Stimulated activated CD4-positive, alpha-beta T cell treated with anti-CD3 and anti-CD28 coated beads, Interleukin-4, amount 100 ng/mL, for 48 hours (primary cell): ENCODE results near the gene RPP14.
A peak's percentile ranks its signal among the peaks of the same experiment; 100 is the strongest.
"Not testable (repeated sequence)": the region's sequence is repeated elsewhere in the genome, so short reads cannot be mapped to it uniquely, and the experiment has no call there.

Source experiments
- DNase-seq, 2 donors: peaks; one replicate each; pipeline ENCODE4 v3.0.0-alpha.2; 2020; ENCODE audit warnings: low read depth in 2 of 2

Gene RPP14

DNA sequence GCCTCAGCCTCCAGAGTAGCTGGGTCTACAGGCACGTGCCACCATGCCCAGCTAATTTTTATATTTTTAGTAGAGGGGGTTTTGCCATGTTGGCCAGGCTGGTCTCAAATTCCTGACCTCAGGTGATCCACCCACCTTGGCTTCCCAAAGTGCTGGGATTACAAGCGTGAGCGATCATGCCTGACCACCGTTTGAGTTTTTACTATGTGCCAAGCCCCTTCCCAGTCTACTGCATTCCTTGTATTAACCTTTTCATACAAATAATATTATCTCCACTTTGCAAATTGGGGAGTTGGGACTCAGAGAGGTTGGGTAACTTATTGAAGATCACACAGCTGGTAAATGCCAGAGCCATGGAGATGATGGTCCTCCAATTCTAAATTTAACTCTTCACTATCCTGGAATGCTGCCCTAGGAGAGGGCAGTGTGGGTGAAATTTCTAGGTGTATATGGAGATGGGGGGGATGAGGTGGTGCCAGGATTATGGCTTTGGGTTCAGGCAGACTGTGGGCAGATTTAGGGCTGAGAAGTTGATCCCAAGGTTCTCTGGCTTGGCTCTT, 25.6 kb downstream of the RPP14 start:
- DNase-seq = no peak

DNA sequence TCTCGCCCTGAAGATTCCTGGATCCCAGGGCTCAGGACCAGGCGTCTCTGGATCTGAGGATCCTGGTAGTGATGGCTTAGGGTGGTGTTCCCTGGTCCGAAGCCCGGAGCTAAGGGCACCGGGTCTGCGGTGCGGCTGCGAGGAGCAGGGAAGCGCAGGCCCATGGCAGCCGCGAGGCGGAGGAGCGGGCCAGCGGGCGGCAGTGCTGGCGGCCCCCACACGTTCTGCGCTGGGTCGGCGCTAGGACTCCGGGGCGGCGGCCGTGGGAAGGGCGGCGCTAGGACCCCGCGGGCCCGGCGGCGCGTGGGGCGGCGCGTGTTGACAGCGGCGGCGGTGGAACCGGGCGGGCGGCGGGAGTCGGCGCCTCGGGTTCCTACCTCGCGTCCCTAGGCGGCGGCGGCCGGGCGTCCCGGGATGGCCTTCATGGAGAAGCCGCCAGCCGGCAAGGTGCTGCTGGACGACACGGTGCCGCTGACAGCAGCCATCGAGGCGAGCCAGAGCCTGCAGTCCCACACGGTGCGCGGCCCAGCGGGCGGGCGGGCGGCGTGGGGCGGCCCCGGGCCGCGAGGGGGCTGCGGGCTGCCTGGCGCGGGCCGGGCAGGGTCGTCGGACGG, 26.6 kb downstream of the RPP14 start, which contains the start of gene PXK:
PXK (plus strand) TSS at position 318 of the 614 bp plus-strand sequence; CDS start at position 415, 97 bp downstream.
- peak; percentile 74 to 76 for DNase-seq

DNA sequence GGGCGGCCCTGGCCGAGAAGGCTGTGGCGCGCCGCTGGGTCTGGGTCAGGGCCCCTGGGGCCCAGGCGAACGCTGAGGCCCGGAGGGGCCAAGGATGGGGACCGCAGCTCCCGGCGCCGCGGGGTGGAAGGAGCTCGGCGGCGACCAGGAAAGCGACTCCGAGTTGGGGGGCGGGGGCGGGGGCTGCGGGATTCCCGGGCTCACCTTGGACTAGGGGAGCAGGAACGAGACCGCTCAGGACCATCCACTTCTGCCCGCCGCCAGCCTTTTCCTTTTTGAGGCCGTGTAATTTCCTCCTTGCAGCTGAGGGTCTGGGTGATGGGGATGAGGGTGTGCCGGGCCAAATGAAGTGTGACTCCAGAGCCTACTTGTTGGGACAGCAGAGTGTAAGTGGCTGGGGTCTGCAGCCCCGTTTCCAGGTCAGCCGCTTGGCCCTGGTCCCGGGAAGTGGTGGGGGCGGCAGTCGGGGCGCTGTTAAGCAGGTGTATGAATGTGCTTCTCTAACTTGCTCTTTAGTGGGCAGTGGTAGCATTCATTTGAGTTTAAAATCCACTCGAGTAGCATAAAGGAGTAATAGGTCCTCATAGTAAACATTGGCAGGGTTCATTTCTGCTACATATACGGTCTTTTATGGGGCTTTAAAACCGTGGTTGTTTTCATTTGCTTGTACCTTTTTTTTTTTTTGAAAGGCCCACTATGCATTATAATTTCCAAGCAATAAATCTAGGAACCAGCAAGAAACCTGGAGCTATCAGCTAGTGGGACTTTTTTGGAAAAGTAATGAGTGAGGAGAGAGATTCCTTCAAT, 27.4 kb downstream of the RPP14 start:
- DNase-seq = no peak

DNA sequence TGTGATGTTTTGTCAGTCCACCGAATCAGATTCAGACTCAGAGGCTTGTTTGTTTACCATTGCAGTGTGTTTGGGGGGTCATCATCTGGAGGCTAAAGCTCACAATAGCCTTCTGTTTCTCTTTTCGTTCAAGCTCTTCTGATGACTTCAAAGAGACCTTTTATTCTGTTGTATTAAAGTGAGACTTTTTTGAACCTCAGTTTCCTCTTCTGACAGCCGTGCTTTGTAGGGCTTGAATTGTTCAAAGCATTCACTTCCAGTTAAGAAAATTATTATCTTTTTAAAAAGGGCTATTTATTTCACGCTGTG, 27.9 kb downstream of the RPP14 start:
- DNase-seq = no peak

DNA sequence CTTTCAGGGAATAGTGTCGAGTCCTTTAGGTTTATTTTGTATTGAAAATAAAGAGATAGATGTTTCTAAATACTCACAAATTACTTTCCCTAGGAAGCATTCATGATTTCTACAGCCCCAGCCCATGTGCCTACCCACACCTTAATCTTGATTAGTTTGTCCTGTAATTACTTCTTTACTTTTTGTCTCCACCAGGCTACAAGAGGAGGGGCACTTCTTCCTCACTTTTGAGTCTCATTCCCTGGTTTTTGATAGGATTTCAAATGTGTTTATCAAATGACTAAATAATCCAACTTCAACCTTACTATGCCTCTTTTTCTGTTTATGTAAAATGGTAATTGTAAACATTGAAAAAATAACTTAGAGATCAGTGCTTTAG, 28.4 kb downstream of the RPP14 start:
- no peak for DNase-seq

DNA sequence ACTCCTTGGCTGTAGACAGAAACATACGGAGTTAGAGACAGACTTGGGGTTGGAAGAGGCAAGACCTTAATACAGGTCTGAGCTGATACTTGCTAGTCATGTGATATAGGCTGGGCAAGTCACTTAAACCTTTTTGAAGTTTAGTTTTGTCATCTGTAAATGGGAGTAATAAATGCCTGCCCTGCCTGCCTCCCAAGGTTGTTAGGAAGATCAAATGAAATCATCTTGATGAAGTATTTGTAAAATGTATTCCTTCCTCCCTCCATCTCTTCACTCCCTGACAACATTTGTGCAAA, 29.6 kb downstream of the RPP14 start:
- no peak for DNase-seq

DNA sequence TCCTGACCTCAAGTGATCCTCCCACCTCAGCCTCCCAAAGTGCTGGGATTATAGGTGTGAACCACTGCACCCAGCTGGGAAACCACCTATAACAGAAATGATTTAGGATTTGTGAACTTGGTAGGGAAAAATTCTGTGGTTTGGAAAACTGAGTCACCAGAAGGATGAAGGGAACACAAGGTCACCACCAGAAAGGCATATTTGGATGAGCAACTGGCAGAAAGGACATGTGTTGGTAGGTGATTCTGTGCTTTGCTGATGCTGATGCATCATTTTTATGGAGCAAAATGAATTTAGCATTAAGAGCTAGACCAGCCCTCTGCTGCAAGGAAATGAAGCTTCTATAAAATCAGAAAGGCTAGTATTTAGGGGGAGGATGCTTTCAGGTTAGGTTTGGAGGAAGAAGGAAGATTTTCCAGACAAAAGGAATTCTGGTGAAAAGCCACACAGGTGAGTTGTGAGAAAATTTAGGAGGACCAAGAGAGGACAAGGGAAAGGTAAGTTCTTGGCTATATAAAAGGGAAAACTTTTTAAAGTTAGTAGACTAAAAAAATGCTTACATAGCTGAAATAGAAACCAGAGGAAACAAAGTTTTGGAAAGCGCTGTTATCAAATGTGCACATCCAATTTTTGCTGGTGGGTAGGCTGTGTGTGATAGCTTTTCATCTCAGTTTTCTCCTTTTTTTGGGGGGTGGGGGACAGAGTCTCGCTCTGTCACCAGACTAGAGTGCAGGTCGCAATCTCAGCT, 30.3 kb downstream of the RPP14 start:
- no peak for DNase-seq

DNA sequence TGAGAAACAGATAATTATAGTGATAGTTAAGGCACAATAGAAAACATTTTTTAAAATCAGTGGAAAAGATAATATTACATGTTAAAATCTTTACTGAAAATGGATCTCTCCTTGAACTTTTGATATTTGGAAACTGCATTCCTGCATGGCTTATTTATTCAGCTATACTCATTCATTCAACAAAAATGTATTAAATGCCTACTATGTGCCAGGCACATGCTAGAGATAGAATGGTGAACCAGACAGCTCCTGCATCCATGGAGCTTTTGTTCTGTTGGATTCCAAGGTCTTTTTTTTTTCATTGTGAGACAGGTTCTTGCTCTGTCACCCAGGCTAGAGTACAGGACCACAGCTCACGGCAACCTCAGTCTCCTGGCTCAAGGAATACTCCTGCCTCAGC, 31.1 kb downstream of the RPP14 start:
- no peak for DNase-seq

DNA sequence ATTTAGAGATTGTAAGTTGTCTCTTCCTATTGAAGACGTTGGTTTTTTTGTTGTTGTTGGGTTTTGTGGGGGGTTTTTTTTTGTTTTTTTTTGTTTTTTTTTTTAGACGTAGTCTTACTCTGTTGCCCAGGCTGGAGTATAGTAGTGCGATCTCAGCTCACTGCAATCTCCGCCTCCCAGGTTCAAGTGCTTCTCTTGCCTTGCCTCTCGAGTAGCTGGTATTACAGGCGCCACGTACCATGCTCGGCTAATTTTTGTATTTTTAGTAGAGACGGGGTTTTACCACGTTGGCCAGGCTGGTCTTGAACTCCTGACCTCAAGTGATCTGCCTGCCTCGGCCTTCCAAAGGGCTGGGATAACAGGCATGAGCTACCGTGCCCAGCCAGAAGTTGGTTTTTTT, 33.1 kb downstream of the RPP14 start:
- DNase-seq = not testable (repeated sequence)

DNA sequence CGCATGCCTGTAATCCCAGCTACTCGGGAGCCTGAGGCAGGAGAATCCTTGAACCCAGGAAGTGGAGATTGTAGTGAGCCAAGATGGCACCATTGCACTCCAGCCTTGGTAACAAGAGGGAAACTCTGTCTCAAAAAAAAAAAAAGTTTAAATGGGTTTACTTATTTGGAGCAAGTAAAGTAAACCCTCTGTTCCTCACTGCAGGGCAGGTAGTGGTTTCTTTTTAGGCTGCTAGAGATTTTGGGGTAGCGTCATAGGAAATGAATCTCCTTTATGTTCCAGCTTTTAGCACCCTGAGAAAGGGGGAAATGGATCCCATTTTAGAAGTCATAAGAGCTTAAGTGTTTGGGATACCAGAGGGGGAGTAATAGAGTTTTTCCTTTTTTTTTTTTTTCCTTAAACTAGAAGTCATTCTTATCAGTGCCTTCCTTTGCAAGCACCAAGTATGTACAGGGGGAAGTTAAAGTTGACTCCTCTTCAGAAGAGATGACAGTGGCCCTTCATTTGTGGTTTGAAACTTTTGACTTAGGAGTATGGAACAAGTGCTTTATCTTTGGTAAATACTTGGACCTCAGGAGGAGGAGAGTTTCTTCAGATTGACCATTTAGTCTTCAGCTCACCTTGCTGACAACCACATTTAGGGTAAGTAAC, 34.7 kb downstream of the RPP14 start:
- DNase-seq = no peak

DNA sequence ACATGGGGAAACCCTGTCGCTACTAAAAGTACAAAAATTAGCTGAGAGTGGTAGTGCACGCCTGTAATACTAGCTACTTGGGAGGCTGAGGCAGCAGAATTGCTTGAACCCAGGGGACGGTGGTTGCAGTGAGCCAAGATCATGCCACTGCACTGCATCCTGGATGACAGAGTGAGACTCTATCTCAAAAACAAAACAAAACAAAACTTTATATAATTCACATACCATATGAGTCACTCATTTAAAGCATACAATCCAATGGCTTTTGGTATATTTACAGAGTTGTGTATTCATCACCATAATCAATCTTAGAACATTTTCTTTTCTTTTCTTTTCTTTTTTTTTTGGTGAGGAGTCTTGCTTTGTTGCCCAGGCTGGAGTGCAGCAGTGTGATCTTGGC, 35.3 kb downstream of the RPP14 start:
- no peak for DNase-seq

DNA sequence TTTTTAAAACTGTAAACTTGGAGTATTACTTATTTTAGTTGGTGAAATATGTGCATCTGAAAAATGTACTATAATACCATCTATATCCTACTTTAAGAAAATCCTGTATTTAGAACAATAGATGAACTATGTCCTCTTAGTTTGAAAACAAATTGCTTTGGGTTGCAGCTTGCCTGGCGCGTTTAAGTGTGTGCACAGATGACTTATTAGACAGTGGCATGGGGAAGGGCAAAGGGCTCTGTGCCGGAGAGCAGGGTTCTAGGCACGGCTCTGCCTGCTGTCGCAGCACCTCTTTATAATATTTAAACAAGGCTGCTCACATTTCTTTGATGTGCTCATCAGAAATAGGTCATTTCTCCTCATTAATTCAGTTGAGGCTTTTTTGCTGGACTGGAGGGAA, 36.6 kb downstream of the RPP14 start:
- DNase-seq = no peak

DNA sequence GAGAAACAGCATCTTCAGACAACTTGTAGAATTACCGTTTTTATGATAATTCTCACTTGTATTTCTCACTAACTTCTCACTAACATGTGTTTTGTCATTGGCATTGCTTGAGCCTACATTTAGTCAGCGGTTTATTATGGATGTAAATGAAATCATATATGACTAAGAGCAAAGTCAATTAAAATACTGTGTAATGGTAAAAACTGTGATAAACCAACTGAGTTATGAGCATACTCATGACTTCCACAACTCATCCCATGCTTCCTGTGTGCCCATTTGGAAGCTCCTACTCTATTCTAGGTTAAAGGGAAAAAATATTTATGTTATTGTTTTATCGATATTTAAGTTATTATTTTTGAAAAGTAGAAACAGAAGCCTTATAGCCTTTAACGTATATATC, 39.4 kb downstream of the RPP14 start:
- no peak for DNase-seq

DNA sequence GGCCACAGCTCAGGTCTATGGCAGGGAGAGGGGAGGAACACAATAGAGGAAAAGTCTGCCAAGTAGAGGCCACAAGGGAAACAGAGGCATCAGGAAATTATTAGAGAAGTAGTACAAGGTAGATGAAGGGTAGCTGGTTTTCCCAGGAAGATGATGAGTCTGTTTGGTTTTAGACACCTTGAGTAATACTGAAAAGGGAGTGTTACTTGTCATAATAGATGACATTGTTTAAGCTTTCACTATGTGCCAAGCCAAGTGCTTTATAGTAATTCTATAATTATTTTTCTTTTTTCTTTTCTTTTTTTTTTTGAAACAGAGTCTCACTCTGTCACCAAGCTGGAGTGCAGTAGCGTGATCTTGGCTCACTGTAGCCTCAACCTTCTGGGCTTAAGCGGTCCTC, 40.3 kb downstream of the RPP14 start:
- DNase-seq = no peak

DNA sequence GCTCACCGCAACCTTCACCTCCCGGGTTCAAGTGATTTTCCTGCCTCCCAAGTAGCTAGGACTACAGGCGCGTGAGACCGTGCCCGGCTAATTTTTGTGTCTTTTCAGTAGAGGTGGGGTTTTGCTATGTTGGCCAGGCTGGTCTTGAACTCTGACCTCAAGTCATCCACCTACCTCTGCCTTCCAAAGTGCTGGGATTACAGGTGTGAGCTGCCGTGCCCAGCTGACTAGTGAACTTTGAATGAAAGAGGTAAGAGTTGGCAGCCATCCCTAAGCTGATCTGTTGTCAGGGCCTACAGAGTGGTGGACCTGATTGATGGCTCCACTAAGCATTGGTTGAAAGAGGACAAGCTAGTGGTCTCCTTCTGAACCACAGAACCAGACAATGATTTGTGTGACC, 41.9 kb downstream of the RPP14 start:
- no peak for DNase-seq

DNA sequence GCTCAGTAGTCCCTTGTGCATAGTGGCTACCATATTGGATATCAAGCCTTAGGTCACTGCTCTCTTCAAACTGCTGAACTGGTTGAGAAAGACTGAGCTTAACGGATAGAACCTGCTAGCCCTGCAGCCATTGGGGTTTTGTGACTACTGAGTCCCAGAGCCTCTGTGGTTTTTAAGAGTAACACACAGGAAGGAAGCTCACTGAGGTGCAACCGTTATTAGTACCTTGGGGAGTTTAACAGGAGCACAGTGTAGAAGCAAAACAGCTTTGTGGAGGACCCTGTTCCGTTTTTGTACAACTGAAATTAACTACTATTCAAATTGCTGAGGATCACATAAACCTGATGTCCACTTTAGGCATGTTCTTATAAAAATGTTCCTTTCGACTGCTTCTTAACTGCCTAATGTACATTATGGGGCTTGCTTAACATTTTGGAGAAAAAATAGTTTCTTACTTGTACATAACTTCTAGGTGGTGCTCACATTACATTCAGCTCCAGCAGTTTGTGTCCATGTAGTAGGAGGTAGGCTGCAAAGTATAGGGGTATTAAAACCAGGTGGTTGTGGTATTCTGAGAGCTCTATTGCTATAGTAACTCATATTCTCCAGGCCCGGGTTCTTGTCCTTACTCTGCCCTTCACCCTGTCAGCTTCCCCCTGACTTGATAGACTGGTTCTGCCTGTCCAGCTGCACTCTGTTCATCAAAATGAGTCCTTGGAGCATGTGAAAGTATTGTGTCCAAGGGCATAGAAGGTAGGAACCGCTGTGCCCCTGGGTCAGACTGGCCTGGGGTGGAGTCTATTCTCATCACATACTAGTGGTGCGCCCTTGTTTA, 44.0 kb downstream of the RPP14 start:
- DNase-seq = no peak

DNA sequence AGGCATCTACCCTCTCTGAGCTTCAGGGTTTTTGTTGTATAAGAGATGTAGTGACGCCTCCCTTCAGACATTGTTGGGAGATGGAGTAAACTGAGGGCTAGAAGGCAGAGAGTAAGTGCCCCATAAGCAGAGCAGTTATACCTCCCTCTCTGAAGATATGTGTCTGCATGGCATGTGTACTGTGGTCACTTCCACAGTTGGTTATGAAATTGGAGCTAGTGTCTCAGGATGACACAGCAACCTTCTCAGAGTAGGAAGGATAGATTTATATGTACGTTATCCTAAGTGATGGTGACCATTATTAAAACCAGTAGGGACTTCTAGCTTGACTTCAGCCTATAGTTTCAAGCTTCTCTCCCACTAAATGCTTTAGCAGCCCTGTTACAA, 44.6 kb downstream of the RPP14 start:
- DNase-seq = no peak

DNA sequence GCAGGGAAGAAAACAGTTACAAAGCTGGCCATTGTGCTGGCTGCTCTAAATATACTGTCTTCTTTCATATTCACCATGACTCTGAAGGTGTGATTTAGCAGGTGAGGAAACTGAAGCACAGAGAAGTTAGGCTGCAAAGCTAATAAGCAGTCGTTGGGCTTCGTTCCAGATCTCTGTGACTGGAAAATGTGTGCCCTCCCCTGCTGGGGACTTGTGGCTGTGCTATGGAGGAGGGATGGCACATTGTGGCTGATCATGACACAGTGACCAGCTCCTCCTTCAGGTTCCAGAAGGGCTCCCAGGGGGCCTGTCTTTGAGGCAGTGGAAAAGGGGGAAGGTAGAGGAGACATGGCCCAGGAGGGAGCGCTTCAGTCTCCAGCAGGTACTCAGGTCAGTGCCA, 45.9 kb downstream of the RPP14 start:
- DNase-seq = no peak

DNA sequence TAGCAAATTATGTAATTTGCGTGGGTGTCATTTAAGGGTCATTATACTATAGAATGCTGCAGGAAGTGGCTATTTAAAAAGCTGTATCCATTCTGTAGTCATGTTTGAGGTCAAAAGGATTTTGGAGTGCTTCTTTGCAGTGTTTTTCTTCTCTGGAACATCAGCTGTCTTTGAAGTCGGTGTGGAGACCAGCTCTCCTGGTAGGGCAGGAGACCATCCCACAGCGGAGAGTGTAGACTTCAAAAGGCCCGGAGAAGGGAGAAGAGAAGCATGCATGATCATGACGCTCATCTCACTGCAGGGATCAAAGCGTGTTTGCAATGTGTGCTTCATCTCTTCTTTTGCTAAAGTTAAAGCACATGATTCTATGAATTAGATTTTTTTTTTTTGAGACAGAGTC, 46.6 kb downstream of the RPP14 start:
- DNase-seq = no peak

DNA sequence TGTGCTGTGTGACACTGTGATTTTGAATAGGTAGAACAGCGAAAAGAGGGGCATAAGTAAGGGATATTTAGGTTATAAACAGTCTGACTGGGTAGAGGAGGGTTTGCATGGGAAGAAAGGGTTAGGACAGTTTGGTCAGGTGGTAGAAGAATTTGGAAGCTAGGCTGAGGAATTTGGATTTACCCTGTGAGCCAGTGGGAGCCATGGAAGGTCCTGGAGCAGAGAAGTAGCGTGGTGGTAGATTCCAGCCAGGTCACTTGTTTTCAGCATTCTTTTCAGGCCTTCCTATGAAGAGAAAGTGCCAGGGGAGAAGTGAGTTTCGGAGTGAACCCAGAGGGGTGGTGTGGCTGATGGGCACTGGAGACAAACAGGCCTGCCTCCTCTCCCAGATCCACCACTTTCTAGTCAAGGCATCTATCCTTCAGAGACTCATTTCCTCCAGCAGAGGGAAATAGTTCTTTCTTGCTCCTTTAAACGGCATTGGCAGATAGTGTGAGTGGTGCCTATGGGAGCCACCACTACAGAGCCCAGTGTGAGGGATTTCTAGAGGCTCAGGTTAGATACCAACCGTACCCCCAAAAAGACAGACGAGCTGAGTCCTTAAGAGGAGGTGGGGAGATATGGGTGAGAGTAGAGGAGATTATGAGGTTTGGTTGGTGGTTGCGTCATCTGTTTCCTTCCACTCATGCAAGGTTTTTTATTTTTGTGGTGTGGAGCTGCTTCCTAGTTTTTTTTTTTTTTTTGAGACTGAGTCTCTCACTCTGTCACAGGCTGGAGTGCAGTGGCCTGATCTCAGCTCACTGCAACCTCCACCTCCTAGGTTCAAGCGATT, 47.9 kb downstream of the RPP14 start:
- no peak for DNase-seq

DNA sequence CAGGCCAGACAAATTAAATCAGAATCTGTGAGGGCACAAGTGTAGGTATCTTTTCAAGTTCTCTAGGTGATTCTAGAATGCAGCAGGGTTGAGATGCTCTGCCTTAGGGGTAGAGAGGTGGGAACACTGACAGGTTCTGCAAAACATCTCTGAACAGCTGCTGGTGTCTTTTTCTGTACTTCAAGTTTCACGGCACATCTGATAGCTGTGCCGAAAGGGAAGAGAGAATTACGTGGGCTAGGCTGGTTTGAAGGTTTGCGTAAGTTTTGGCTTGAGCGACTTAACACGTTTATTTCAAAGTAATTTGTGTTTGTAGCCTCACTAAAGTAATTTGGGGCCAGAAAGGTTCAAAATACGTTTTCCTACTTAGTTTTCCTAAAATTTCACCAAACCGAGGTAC, 49.1 kb downstream of the RPP14 start:
- no peak for DNase-seq
